Mesenteric fat pad (tissue), 1 donor: ENCODE data around the gene PRAMEF5. TPM values are rescaled to one million over a fixed set of nuclear protein-coding genes. Genes with fewer than 3 reads are reported as not detected.
A peak's percentile ranks its signal among the peaks of the same experiment; 100 is the strongest.
"Not testable (repeated sequence)": the region's sequence is repeated elsewhere in the genome, so short reads cannot be mapped to it uniquely, and the experiment has no call there.

Experiments used
- DNase-seq: peaks from one replicate; pipeline ENCODE4 v3.0.0-alpha.2; 2020; ENCODE audit warnings: low spot score
- long read RNA-seq: library from polyadenylated mRNA; unstranded; transcript quantifications from one replicate; pipeline ENCODE4 v2.0.0, GENCODE V29; 2020
- total RNA-seq: library from RNA; stranded (reverse); fragmentation: NEBNext Ultra II Directional; extraction: Animal tissue kit (Norgen Biotek cat#: 25700); gene quantifications from one replicate; pipeline ENCODE4 v1.2.1, GENCODE V29; 2021
- donor health status: DM: yes; HTN: yes; CAD: no.

PRAMEF5 gene
- total RNA-seq, result not detected
- long read RNA-seq, result 0 reads

- not testable (repeated sequence) for DNase-seq
These were observed at the start of gene PRAMEF5 for GRCh38 chr1:13253898-13254297. PRAMEF5 (plus strand) TSS chr1:13254198; CDS start chr1:13259269, 5,071 bp downstream.

- DNase-seq, result not testable (repeated sequence)
These were observed 45.3 kb upstream of the PRAMEF5 start for GRCh38 chr1:13208712-13209111.

- DNase-seq, result not testable (repeated sequence)
These were observed 37.4 kb upstream of the PRAMEF5 start for GRCh38 chr1:13216619-13217018.

GRCh38 chr1:13219203-13219602 lies 34.8 kb upstream of the PRAMEF5 start:
- DNase-seq, result not testable (repeated sequence)

GRCh38 chr1:13222788-13223187 lies 31.2 kb upstream of the PRAMEF5 start:
- not testable (repeated sequence) for DNase-seq

GRCh38 chr1:13224480-13225060 lies 29.4 kb upstream of the PRAMEF5 start:
- peak; percentile 47 for DNase-seq

- DNase-seq, result peak; percentile 78
These were observed 28.3 kb upstream of the PRAMEF5 start, which contains the start of gene PRAMEF18 for GRCh38 chr1:13225675-13226204. PRAMEF18 (minus strand) TSS chr1:13226154; CDS start chr1:13226106, 48 bp downstream.

GRCh38 chr1:13227271-13228055 lies 26.5 kb upstream of the PRAMEF5 start:
- DNase-seq, result peak; percentile 84

- peak; percentile 84 for DNase-seq
These were observed 25.6 kb upstream of the PRAMEF5 start for GRCh38 chr1:13228343-13228781.

GRCh38 chr1:13230096-13230495 lies 23.9 kb upstream of the PRAMEF5 start:
- not testable (repeated sequence) for DNase-seq

- not testable (repeated sequence) for DNase-seq
These were observed 23.4 kb upstream of the PRAMEF5 start for GRCh38 chr1:13230601-13231000.

- not testable (repeated sequence) for DNase-seq
These were observed 22.8 kb upstream of the PRAMEF5 start for GRCh38 chr1:13231061-13231750.

- peak; percentile 84 for DNase-seq
These were observed 21.9 kb upstream of the PRAMEF5 start for GRCh38 chr1:13232056-13232455.

- peak; percentile 55 for DNase-seq
These were observed 19.9 kb upstream of the PRAMEF5 start for GRCh38 chr1:13234057-13234456.

- DNase-seq, result not testable (repeated sequence)
These were observed 16.4 kb upstream of the PRAMEF5 start for GRCh38 chr1:13237572-13237971.

- DNase-seq, result not testable (repeated sequence)
These were observed 14.4 kb upstream of the PRAMEF5 start for GRCh38 chr1:13239633-13240032.

GRCh38 chr1:13243536-13244263 lies 10.3 kb upstream of the PRAMEF5 start:
- DNase-seq, result not testable (repeated sequence)

- not testable (repeated sequence) for DNase-seq
These were observed 8.0 kb upstream of the PRAMEF5 start for GRCh38 chr1:13245841-13246553.

- not testable (repeated sequence) for DNase-seq
These were observed 7.5 kb upstream of the PRAMEF5 start for GRCh38 chr1:13246554-13246871.

GRCh38 chr1:13247122-13247521 lies 6.9 kb upstream of the PRAMEF5 start:
- not testable (repeated sequence) for DNase-seq
